Neural progenitor cell (in vitro differentiated cells): ENCODE measurements around the gene SOX11. TPM values are rescaled to one million over a fixed set of nuclear protein-coding genes. Genes with fewer than 3 reads are reported as not detected.

Experiments
- DNase-seq: peaks from one replicate; pipeline ENCODE4 v3.0.0-alpha.2; 2016; ENCODE audit warnings: low spot score
- H2AFZ ChIP-seq: fragments of 200-600 bp; sonication (generic); replicated peaks from 2 replicates; pipeline ENCODE4 v1.6.1; 2016; ENCODE audit warnings: antibody characterized with exemption
- H3F3A ChIP-seq: fragments of 200-600 bp; sonication (generic); 2 replicates; pipeline ENCODE4 v1.6.1; 2016; ENCODE audit warnings: antibody characterized with exemption, low read depth
- H3K27ac ChIP-seq: fragments of 200-600 bp; sonication (generic); 2 replicates; pipeline ENCODE4 v1.5.1; 2016; ENCODE audit warnings: mild to moderate bottlenecking
- H3K27me3 ChIP-seq: fragments of 200-600 bp; sonication (generic); 2 replicates; pipeline ENCODE4 v1.6.1; 2016; ENCODE audit warnings: mild to moderate bottlenecking, moderate library complexity
- H3K36me3 ChIP-seq: fragments of 200-600 bp; sonication (generic); 2 replicates; pipeline ENCODE4 v1.5.1; 2016
- H3K4me1 ChIP-seq: fragments of 200-600 bp; sonication (generic); 2 replicates; pipeline ENCODE4 v1.6.1; 2016; ENCODE audit warnings: mixed run types
- H3K4me2 ChIP-seq: fragments of 200-600 bp; sonication (generic); 2 replicates; pipeline ENCODE4 v1.6.1; 2016
- H3K4me3 ChIP-seq: fragments of 200-600 bp; sonication (generic); 2 replicates; pipeline ENCODE4 v1.5.1; 2016
- H3K79me2 ChIP-seq: fragments of 200-600 bp; sonication (generic); 2 replicates; pipeline ENCODE4 v1.6.1; 2016; ENCODE audit warnings: low read depth
- H3K9ac ChIP-seq: fragments of 200-600 bp; sonication (generic); 2 replicates; pipeline ENCODE4 v1.6.1; 2016
- H3K9me3 ChIP-seq: fragments of 200-600 bp; sonication (generic); 2 replicates; pipeline ENCODE4 v1.5.1; 2016; ENCODE audit warnings: low read depth
- H4K20me1 ChIP-seq: fragments of 200-600 bp; sonication (generic); 2 replicates; pipeline ENCODE4 v1.6.1; 2016; ENCODE audit warnings: low read depth
- H3K27ac Mint-ChIP-seq: 3 replicates; pipeline ENCODE4 v1.8.0; 2021; ENCODE audit warnings: mixed read lengths
- H3K27me3 Mint-ChIP-seq: 2 replicates; pipeline ENCODE4 v1.8.0; 2022; ENCODE audit warnings: low read depth, mild to moderate bottlenecking, inconsistent platforms, moderate library complexity, mixed read lengths; ENCODE audit not compliant: insufficient read depth
- H3K36me3 Mint-ChIP-seq: 3 replicates; pipeline ENCODE4 v1.8.0; 2021; ENCODE audit warnings: mixed read lengths
- H3K4me1 Mint-ChIP-seq: 3 replicates; pipeline ENCODE4 v1.8.0; 2021; ENCODE audit warnings: mixed read lengths
- H3K4me3 Mint-ChIP-seq: 3 replicates; pipeline ENCODE4 v1.8.0; 2021; ENCODE audit warnings: mild to moderate bottlenecking, moderate library complexity, mixed read lengths
- H3K9me3 Mint-ChIP-seq: 3 replicates; pipeline ENCODE4 v1.8.0; 2020; ENCODE audit warnings: mixed read lengths
- CTCF ChIP-seq: fragments of 200-600 bp; sonication (generic); IDR thresholded peaks from 2 replicates; pipeline ENCODE4 v1.5.1; 2017; ENCODE audit warnings: antibody characterized with exemption, mild to moderate bottlenecking
- EZH2 ChIP-seq: fragments of 200-600 bp; sonication (generic); IDR thresholded peaks from 2 replicates; pipeline ENCODE4 v1.6.1; 2017; ENCODE audit warnings: antibody characterized with exemption, mild to moderate bottlenecking, moderate library complexity
- EZH2phosphoT487 ChIP-seq: fragments of 200-600 bp; sonication (generic); IDR thresholded peaks from 2 replicates; pipeline ENCODE4 v1.6.1; 2017; ENCODE audit warnings: antibody characterized with exemption
- total RNA-seq: library from RNA; depleted of rRNA; stranded (reverse); fragments of >200 nt; gene quantifications from 2 replicates; pipeline ENCODE4 v1.2.3, GENCODE V29; 2015; ENCODE audit warnings: low replicate concordance

SOX11 gene
- total RNA-seq, 1 donor from 2014 or later = 176 TPM

- H3K9me3 Mint-ChIP-seq = peaks cover 5% of the 10 kb centered on the region
- no peak overlapping the region for H3K27ac ChIP-seq
Measured at GRCh38 chr2:5705490-5705889, 13.3 kb downstream of the SOX11 start.

GRCh38 chr2:5706717-5707455 is 14.7 kb downstream of the SOX11 start:
- H3K9me3 ChIP-seq = no peaks in the 10 kb centered on the region
- peaks cover 25% of the 10 kb centered on the region for H3K4me1 Mint-ChIP-seq
- no peak for TF ChIP-seq CTCF
- TF ChIP-seq EZH2 = no peak
- no peak for TF ChIP-seq EZH2phosphoT487
- no peak overlapping the region for H3K4me3 Mint-ChIP-seq
- H3K36me3 Mint-ChIP-seq = peaks cover 13% of the 10 kb centered on the region
- H2AFZ ChIP-seq = no peak overlapping the region
- H3K27me3 ChIP-seq = no peaks in the 10 kb centered on the region
- no peak overlapping the region for H3K9ac ChIP-seq
- H3K27ac Mint-ChIP-seq = no peak overlapping the region
- peaks cover 32% of the 10 kb centered on the region for H3K4me1 ChIP-seq
- no peak overlapping the region for H3K27ac ChIP-seq
- H3K79me2 ChIP-seq = peaks cover 13% of the 10 kb centered on the region
- H3K36me3 ChIP-seq = peaks cover 7% of the 10 kb centered on the region
- H3K4me2 ChIP-seq = no peak overlapping the region
- no peaks in the 10 kb centered on the region for H3K27me3 Mint-ChIP-seq
- peaks cover 32% of the 10 kb centered on the region for H3F3A ChIP-seq
- DNase-seq = no peak
- peaks cover 18% of the 10 kb centered on the region for H4K20me1 ChIP-seq
- H3K9me3 Mint-ChIP-seq = peaks cover 7% of the 10 kb centered on the region
- no peak overlapping the region for H3K4me3 ChIP-seq

More at GRCh38 chr2:5705490-5705889, 13.3 kb downstream of the SOX11 start:
- no peak overlapping the region for H3K9ac ChIP-seq
- Mint-ChIP-seq H3K36me3 (peaks cover 22% of the 10 kb centered on the region), H3K4me1 (peaks cover 35% of the 10 kb centered on the region), H3K4me3 (no peak overlapping the region), H3K27me3 (no peaks in the 10 kb centered on the region), H3K27ac (no peak overlapping the region)
- H3K4me3 ChIP-seq = no peak overlapping the region
- peaks cover 32% of the 10 kb centered on the region for H4K20me1 ChIP-seq
- H3K79me2 ChIP-seq = peaks cover 27% of the 10 kb centered on the region
- no peaks in the 10 kb centered on the region for H3K27me3 ChIP-seq
- H3K36me3 ChIP-seq = peaks cover 14% of the 10 kb centered on the region
- H3K9me3 ChIP-seq = no peaks in the 10 kb centered on the region
- TF ChIP-seq EZH2phosphoT487 (no peak), CTCF (no peak), EZH2 (no peak)
- H3F3A ChIP-seq = peaks cover 46% of the 10 kb centered on the region
- H3K4me2 ChIP-seq = no peak overlapping the region
- H2AFZ ChIP-seq = no peak overlapping the region
- H3K4me1 ChIP-seq = peaks cover 45% of the 10 kb centered on the region
- no peak for DNase-seq

- Histone ChIP-seq H3K4me2 (no peak overlapping the region), H3F3A (no peaks in the 10 kb centered on the region), H3K27ac (no peak overlapping the region), H3K27me3 (no peaks in the 10 kb centered on the region), H3K9me3 (no peaks in the 10 kb centered on the region), H3K36me3 (no peaks in the 10 kb centered on the region), H3K9ac (no peak overlapping the region), H4K20me1 (no peaks in the 10 kb centered on the region), H3K4me3 (no peak overlapping the region), H2AFZ (no peak overlapping the region), H3K79me2 (no peaks in the 10 kb centered on the region), H3K4me1 (peaks cover 11% of the 10 kb centered on the region)
- Mint-ChIP-seq H3K4me1 (peaks cover 10% of the 10 kb centered on the region), H3K9me3 (peaks cover 2% of the 10 kb centered on the region), H3K27ac (no peak overlapping the region), H3K4me3 (no peak overlapping the region), H3K27me3 (no peaks in the 10 kb centered on the region), H3K36me3 (no peaks in the 10 kb centered on the region)
- no peak for DNase-seq
- TF ChIP-seq CTCF (no peak), EZH2 (no peak), EZH2phosphoT487 (no peak)
Measured at GRCh38 chr2:5710615-5711014, 18.4 kb downstream of the SOX11 start.
